ENCODE data around the gene PHF21B.

The PHF21B gene

DNA sequence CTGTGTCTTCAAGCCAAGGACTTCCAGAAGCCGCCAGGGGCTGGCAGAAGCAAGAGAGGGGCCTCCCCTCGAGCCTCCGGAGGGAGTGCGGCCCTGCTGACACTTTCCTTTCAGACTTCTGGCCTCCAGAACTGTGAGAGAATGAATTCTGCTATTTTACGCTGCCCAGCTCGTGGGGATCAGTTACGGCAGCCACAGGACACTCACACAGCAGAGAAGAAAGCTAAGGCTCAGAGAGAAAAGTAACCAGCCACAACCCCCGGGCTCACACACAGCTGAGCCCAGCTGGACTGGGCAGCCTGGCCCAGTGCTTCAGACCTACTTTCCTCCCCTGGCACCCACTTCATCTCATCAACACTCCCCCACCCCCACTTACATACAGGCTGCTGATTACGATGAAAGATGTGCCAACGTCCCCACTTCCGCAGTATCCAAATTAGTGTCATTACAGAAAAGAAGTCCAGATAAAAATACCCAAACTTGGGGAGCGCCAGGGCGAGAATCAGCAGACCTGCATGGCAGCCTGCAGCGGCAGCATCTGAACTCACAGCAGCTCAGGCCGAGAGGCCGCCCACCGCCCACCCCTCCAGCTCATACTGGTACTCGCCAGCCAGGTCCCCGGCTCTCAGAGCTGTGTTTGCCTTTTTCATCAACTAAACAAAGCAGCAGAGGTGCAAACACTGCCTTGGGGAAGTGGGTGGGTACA is 15.3 kb downstream of the PHF21B start:
- Histone ChIP-seq H2BK5ac (ENCODE audit: low read depth, low read length, poor library complexity, severe bottlenecking) (no peak overlapping the region), H3K9me3 (ENCODE audit: control insufficient read depth, low read length) (peaks cover 4% of the 10 kb centered on the region)
- 84% methylated on average over 17 of the region's 19 CpGs for WGBS

GRCh38 chr22:44992166-44992565 is 17.6 kb downstream of the PHF21B start:
- no peak overlapping the region for H3K23ac ChIP-seq (ENCODE audit: low read length in 2 of 2)
- no peak for DNase-seq
- peaks cover 4% of the 10 kb centered on the region for H3K9me3 ChIP-seq (ENCODE audit: control insufficient read depth, low read length)
- H2BK120ac ChIP-seq (ENCODE audit: low read depth, low read length) = no peak overlapping the region
- no peak overlapping the region for H3K9ac ChIP-seq (ENCODE audit: low read length)
- no peaks in the 10 kb centered on the region for H3K36me3 ChIP-seq (ENCODE audit: control insufficient read depth in 1 of 2, insufficient read depth in 2 of 2, low read depth in 1 of 2, low read length in 2 of 2)
- H3K4me2 ChIP-seq (ENCODE audit: low read length, poor library complexity, severe bottlenecking) = no peak overlapping the region
- no peak overlapping the region for H2AFZ ChIP-seq (ENCODE audit: low read depth, low read length)
- no peaks in the 10 kb centered on the region for H3K79me1 ChIP-seq (replicated peaks; ENCODE audit: low read length, poor library complexity, severe bottlenecking)
- H3K14ac ChIP-seq (ENCODE audit: low read length in 2 of 2) = no peak overlapping the region
- H2BK5ac ChIP-seq (ENCODE audit: low read depth, low read length, poor library complexity, severe bottlenecking) = no peak overlapping the region
- no peaks in the 10 kb centered on the region for H3K4me1 ChIP-seq (ENCODE audit: control insufficient read depth, insufficient read depth, low read depth, low read length)
- no peak overlapping the region for H4K8ac ChIP-seq (ENCODE audit: low read length)
- H3K4ac ChIP-seq (ENCODE audit: low read depth in 1 of 2, low read length in 2 of 2) = no peak overlapping the region
- no peak overlapping the region for H2AK5ac ChIP-seq (ENCODE audit: low read length, severe bottlenecking)
- H3K18ac ChIP-seq (ENCODE audit: low read depth in 1 of 2, low read length in 2 of 2) = no peak overlapping the region
- peaks cover 25 to 84% of the 10 kb centered on the region in 2 experiments for H3K27me3 ChIP-seq (ENCODE audit: control insufficient read depth in 1 of 2, insufficient read depth in 1 of 2, low read length in 2 of 2)
- no peak overlapping the region for H3K4me3 ChIP-seq (ENCODE audit: insufficient read depth in 1 of 2, low read depth in 1 of 2, low read length in 2 of 2)
- H4K91ac ChIP-seq (ENCODE audit: low read length) = no peak overlapping the region
- 83% methylated on average over 13 of the region's 13 CpGs for WGBS
- H2BK15ac ChIP-seq (ENCODE audit: low read depth, poor library complexity, severe bottlenecking) = no peak overlapping the region
- no peak overlapping the region for H2BK12ac ChIP-seq (ENCODE audit: low read length in 2 of 2)
- H3K27ac ChIP-seq (ENCODE audit: low read length, poor library complexity, severe bottlenecking) = no peak overlapping the region

More for the DNA sequence above, 15.3 kb downstream of the PHF21B start:
- H2BK120ac ChIP-seq (ENCODE audit: low read depth, low read length) = no peak overlapping the region
- H3K4me2 ChIP-seq (ENCODE audit: low read length, poor library complexity, severe bottlenecking) = no peak overlapping the region
- no peak overlapping the region for H3K4ac ChIP-seq (ENCODE audit: low read depth in 1 of 2, low read length in 2 of 2)
- H3K36me3 ChIP-seq (ENCODE audit: control insufficient read depth in 1 of 2, insufficient read depth in 2 of 2, low read depth in 1 of 2, low read length in 2 of 2) = no peaks in the 10 kb centered on the region
- no peaks in the 10 kb centered on the region for H3K4me1 ChIP-seq (ENCODE audit: control insufficient read depth, insufficient read depth, low read depth, low read length)
- no peak overlapping the region for H2BK12ac ChIP-seq (ENCODE audit: low read length in 2 of 2)
- no peak overlapping the region for H2BK15ac ChIP-seq (ENCODE audit: low read depth, poor library complexity, severe bottlenecking)
- peaks cover 25 to 91% of the 10 kb centered on the region in 2 experiments for H3K27me3 ChIP-seq (ENCODE audit: control insufficient read depth in 1 of 2, insufficient read depth in 1 of 2, low read length in 2 of 2)
- DNase-seq = no peak
- no peaks in the 10 kb centered on the region for H3K79me1 ChIP-seq (replicated peaks; ENCODE audit: low read length, poor library complexity, severe bottlenecking)
- no peak overlapping the region for H3K18ac ChIP-seq (ENCODE audit: low read depth in 1 of 2, low read length in 2 of 2)
- H4K91ac ChIP-seq (ENCODE audit: low read length) = no peak overlapping the region
- H3K14ac ChIP-seq (ENCODE audit: low read length in 2 of 2) = no peak overlapping the region
- no peak overlapping the region for H2AK5ac ChIP-seq (ENCODE audit: low read length, severe bottlenecking)
- no peak overlapping the region for H3K23ac ChIP-seq (ENCODE audit: low read length in 2 of 2)
- H4K8ac ChIP-seq (ENCODE audit: low read length) = no peak overlapping the region
- H3K4me3 ChIP-seq (ENCODE audit: insufficient read depth in 1 of 2, low read depth in 1 of 2, low read length in 2 of 2) = no peak overlapping the region
- H2AFZ ChIP-seq (ENCODE audit: low read depth, low read length) = no peak overlapping the region
- no peak overlapping the region for H3K9ac ChIP-seq (ENCODE audit: low read length)
- no peak overlapping the region for H3K27ac ChIP-seq (ENCODE audit: low read length, poor library complexity, severe bottlenecking)

- H3K9ac ChIP-seq (ENCODE audit: low read length) = no peak overlapping the region
- H3K23ac ChIP-seq (ENCODE audit: low read length in 2 of 2) = no peak overlapping the region
- 88% methylated on average over 10 of the region's 10 CpGs for WGBS
- H2BK5ac ChIP-seq (ENCODE audit: low read depth, low read length, poor library complexity, severe bottlenecking) = no peak overlapping the region
- no peak overlapping the region for H2AFZ ChIP-seq (ENCODE audit: low read depth, low read length)
- H3K27me3 ChIP-seq (ENCODE audit: control insufficient read depth in 1 of 2, insufficient read depth in 1 of 2, low read length in 2 of 2) = peaks cover 25 to 77% of the 10 kb centered on the region in 2 experiments
- no peaks in the 10 kb centered on the region for H3K36me3 ChIP-seq (ENCODE audit: control insufficient read depth in 1 of 2, insufficient read depth in 2 of 2, low read depth in 1 of 2, low read length in 2 of 2)
- H3K4me3 ChIP-seq (ENCODE audit: insufficient read depth in 1 of 2, low read depth in 1 of 2, low read length in 2 of 2) = no peak overlapping the region
- no peak overlapping the region for H3K27ac ChIP-seq (ENCODE audit: low read length, poor library complexity, severe bottlenecking)
- H3K4ac ChIP-seq (ENCODE audit: low read depth in 1 of 2, low read length in 2 of 2) = no peak overlapping the region
- no peak overlapping the region for H4K8ac ChIP-seq (ENCODE audit: low read length)
- H2BK15ac ChIP-seq (ENCODE audit: low read depth, poor library complexity, severe bottlenecking) = no peak overlapping the region
- H3K4me1 ChIP-seq (ENCODE audit: control insufficient read depth, insufficient read depth, low read depth, low read length) = no peaks in the 10 kb centered on the region
- H2BK120ac ChIP-seq (ENCODE audit: low read depth, low read length) = no peak overlapping the region
- peaks cover 4% of the 10 kb centered on the region for H3K9me3 ChIP-seq (ENCODE audit: control insufficient read depth, low read length)
- H3K4me2 ChIP-seq (ENCODE audit: low read length, poor library complexity, severe bottlenecking) = no peak overlapping the region
- H2AK5ac ChIP-seq (ENCODE audit: low read length, severe bottlenecking) = no peak overlapping the region
- no peak for DNase-seq
- no peak overlapping the region for H4K91ac ChIP-seq (ENCODE audit: low read length)
- no peaks in the 10 kb centered on the region for H3K79me1 ChIP-seq (replicated peaks; ENCODE audit: low read length, poor library complexity, severe bottlenecking)
- H3K18ac ChIP-seq (ENCODE audit: low read depth in 1 of 2, low read length in 2 of 2) = no peak overlapping the region
- no peak overlapping the region for H3K14ac ChIP-seq (ENCODE audit: low read length in 2 of 2)
- H2BK12ac ChIP-seq (ENCODE audit: low read length in 2 of 2) = no peak overlapping the region
Measured at GRCh38 chr22:44991218-44991617, 18.6 kb downstream of the PHF21B start.

GRCh38 chr22:44990810-44991209 is 19.0 kb downstream of the PHF21B start:
- Histone ChIP-seq H3K36me3 (ENCODE audit: control insufficient read depth in 1 of 2, insufficient read depth in 2 of 2, low read depth in 1 of 2, low read length in 2 of 2) (no peaks in the 10 kb centered on the region), H2AK5ac (ENCODE audit: low read length, severe bottlenecking) (no peak overlapping the region), H3K23ac (ENCODE audit: low read length in 2 of 2) (no peak overlapping the region), H3K18ac (ENCODE audit: low read depth in 1 of 2, low read length in 2 of 2) (no peak overlapping the region), H3K4me3 (ENCODE audit: insufficient read depth in 1 of 2, low read depth in 1 of 2, low read length in 2 of 2) (no peak overlapping the region), H3K4ac (ENCODE audit: low read depth in 1 of 2, low read length in 2 of 2) (no peak overlapping the region), H3K27ac (ENCODE audit: low read length, poor library complexity, severe bottlenecking) (no peak overlapping the region), H2BK5ac (ENCODE audit: low read depth, low read length, poor library complexity, severe bottlenecking) (no peak overlapping the region), H3K9ac (ENCODE audit: low read length) (no peak overlapping the region), H3K9me3 (ENCODE audit: control insufficient read depth, low read length) (peaks cover 4% of the 10 kb centered on the region), H3K79me1 (replicated peaks; ENCODE audit: low read length, poor library complexity, severe bottlenecking) (no peaks in the 10 kb centered on the region), H2AFZ (ENCODE audit: low read depth, low read length) (no peak overlapping the region), H3K14ac (ENCODE audit: low read length in 2 of 2) (no peak overlapping the region), H2BK12ac (ENCODE audit: low read length in 2 of 2) (no peak overlapping the region), H3K4me1 (ENCODE audit: control insufficient read depth, insufficient read depth, low read depth, low read length) (no peaks in the 10 kb centered on the region), H4K91ac (ENCODE audit: low read length) (no peak overlapping the region), H2BK15ac (ENCODE audit: low read depth, poor library complexity, severe bottlenecking) (no peak overlapping the region), H2BK120ac (ENCODE audit: low read depth, low read length) (no peak overlapping the region), H4K8ac (ENCODE audit: low read length) (no peak overlapping the region), H3K27me3 (ENCODE audit: control insufficient read depth in 1 of 2, insufficient read depth in 1 of 2, low read length in 2 of 2) (peaks cover 23 to 73% of the 10 kb centered on the region in 2 experiments), H3K4me2 (ENCODE audit: low read length, poor library complexity, severe bottlenecking) (no peak overlapping the region)
- WGBS = 75% methylated on average over 14 of the region's 15 CpGs
- no peak for DNase-seq

Measured in mesenchymal stem cell (in vitro differentiated cells and primary cell).